H1 (cell line): ENCODE measurements around the gene RALGDS. TPM values are rescaled to one million over a fixed set of nuclear protein-coding genes. Genes with fewer than 3 reads are reported as not detected.

ENCODE experiments used
- CTCF ChIA-PET: fragments of 300-600 bp; sonication (Branson Sonifier 250); formaldehyde crosslinking; loops from one replicate; lab custom pipeline; 2021; ENCODE audit not compliant: partially characterized antibody; lab: Charles Lee
- POLR2A ChIA-PET: fragments of 300-600 bp; sonication (Branson Sonifier 250); formaldehyde crosslinking; loops from one replicate; lab custom pipeline; 2021; ENCODE audit warnings: inconsistent platforms; ENCODE audit not compliant: partially characterized antibody; lab: Charles Lee
- DNase-seq, 2 experiments: peaks; one replicate each; pipeline versions ENCODE4 v3.0.0 to v3.0.0-alpha.2; 2010 to 2022; ENCODE audit warnings: low spot score in 2 of 2, low read depth in 1 of 2, mixed read lengths in 1 of 2
- FAIRE-seq: peaks from 2 replicates; lab custom pipeline; 2011; peaks lifted over from hg19 to GRCh38; lab: Jason Lieb, UNC
- H2AFZ ChIP-seq: 2 replicates; pipeline ENCODE4 v1.8.1; 2012; ENCODE audit warnings: low read length, inconsistent platforms
- H2AK5ac ChIP-seq: 2 replicates; pipeline ENCODE4 v1.6.1; 2013; ENCODE audit warnings: low read depth, low read length
- H2BK120ac ChIP-seq: replicated peaks from 2 replicates; pipeline ENCODE3; 2013; ENCODE audit warnings: low read depth, low read length, inconsistent platforms
- H2BK12ac ChIP-seq: 2 replicates; pipeline ENCODE4 v1.6.1; 2013; ENCODE audit warnings: low read depth, low read length
- H2BK15ac ChIP-seq: 2 replicates; pipeline ENCODE4 v1.6.1; 2013; ENCODE audit warnings: low read length
- H2BK20ac ChIP-seq: 2 replicates; pipeline ENCODE4 v1.6.1; 2013; ENCODE audit warnings: low read length
- H2BK5ac ChIP-seq: 2 replicates; pipeline ENCODE4 v1.6.1; 2013; ENCODE audit warnings: low read depth, low read length
- H3K14ac ChIP-seq: 2 replicates; pipeline ENCODE4 v1.6.1; 2013; ENCODE audit warnings: inconsistent platforms; ENCODE audit not compliant: insufficient read length
- H3K18ac ChIP-seq: 2 replicates; pipeline ENCODE4 v1.6.1; 2013; ENCODE audit warnings: low read length; ENCODE audit errors: extremely low read depth
- H3K23ac ChIP-seq: 2 replicates; pipeline ENCODE4 v1.6.1; 2013; ENCODE audit warnings: inconsistent platforms; ENCODE audit not compliant: insufficient read length
- H3K23me2 ChIP-seq: 2 replicates; pipeline ENCODE4 v1.6.1; 2013; ENCODE audit warnings: low read depth, low read length
- H3K27ac ChIP-seq: 2 replicates; pipeline ENCODE4 v1.6.1; 2011; ENCODE audit warnings: low read depth, low read length, inconsistent platforms
- H3K27me3 ChIP-seq, 4 experiments: replicated peaks in 1 of 4; 1 replicate in 1 of 4; 2 replicates in 3 of 4; pipeline versions ENCODE4 v1.6.1 to v1.8.1; 2011 to 2013; ENCODE audit warnings: low read length in 3 of 4, mild to moderate bottlenecking in 3 of 4, inconsistent platforms in 2 of 4, mixed read lengths in 2 of 4, moderate library complexity in 1 of 4; ENCODE audit not compliant: control insufficient read depth in 3 of 4, insufficient read depth in 3 of 4; ENCODE audit errors: extremely low read depth in 1 of 4
- H3K36me3 ChIP-seq, 4 experiments: 2 replicates each; pipeline versions ENCODE4 v1.6.1 to v1.8.1; 2011 to 2013; ENCODE audit warnings: mild to moderate bottlenecking in 4 of 4, low read length in 3 of 4, moderate library complexity in 2 of 4, control low read depth in 1 of 4, inconsistent platforms in 1 of 4; ENCODE audit not compliant: insufficient read depth in 4 of 4, control insufficient read depth in 2 of 4
- H3K4ac ChIP-seq: replicated peaks from 2 replicates; pipeline ENCODE3; 2013; ENCODE audit warnings: low read length, low read depth, mixed read lengths, inconsistent platforms; ENCODE audit not compliant: insufficient read length
- H3K4me1 ChIP-seq, 4 experiments: replicated peaks in 1 of 4; 1 replicate in 1 of 4; 2 replicates in 3 of 4; pipeline versions ENCODE4 v1.6.1 to v1.8.1; 2011 to 2013; ENCODE audit warnings: low read length in 3 of 4, inconsistent platforms in 2 of 4, mixed read lengths in 1 of 4; ENCODE audit not compliant: insufficient read depth in 4 of 4, control insufficient read depth in 3 of 4
- H3K4me2 ChIP-seq, 2 experiments: 2 replicates each; pipeline versions ENCODE4 v1.6.1 to v1.8.1; 2011 to 2013; ENCODE audit warnings: low read depth in 2 of 2, low read length in 2 of 2, control low read depth in 1 of 2, inconsistent platforms in 1 of 2, mild to moderate bottlenecking in 1 of 2; ENCODE audit not compliant: insufficient read depth in 1 of 2
- H3K4me3 ChIP-seq, 4 experiments: fragments of 200-600, 300-600 bp in 1 of 4; sonication (generic), shearing (Covaris generic), sonication (Bioruptor Twin) in 1 of 4; 2 replicates each; pipeline versions ENCODE4 v1.5.1 to v1.8.1; 2011 to 2016; ENCODE audit warnings: low read length in 4 of 4, low read depth in 3 of 4, control low read depth in 2 of 4, inconsistent platforms in 2 of 4, mild to moderate bottlenecking in 2 of 4, mixed read lengths in 1 of 4, moderate library complexity in 1 of 4; ENCODE audit not compliant: insufficient read depth in 2 of 4; ENCODE audit errors: extremely low read depth in 1 of 4
- H3K56ac ChIP-seq: replicated peaks from 2 replicates; pipeline ENCODE3; 2013; ENCODE audit warnings: low read depth, mild to moderate bottlenecking, mixed read lengths, low read length, inconsistent platforms; ENCODE audit not compliant: insufficient read length
- H3K79me1 ChIP-seq: 2 replicates; pipeline ENCODE4 v1.6.1; 2013; ENCODE audit warnings: low read depth, low read length, control low read depth
- H3K79me2 ChIP-seq, 2 experiments: 2 replicates each; pipeline versions ENCODE4 v1.6.1 to v1.8.1; 2012 to 2013; ENCODE audit warnings: low read length in 2 of 2, mild to moderate bottlenecking in 2 of 2, inconsistent platforms in 1 of 2; ENCODE audit not compliant: insufficient read depth in 2 of 2, control insufficient read depth in 1 of 2
- H3K9ac ChIP-seq, 4 experiments: replicated peaks in 1 of 4; 1 replicate in 1 of 4; 2 replicates in 3 of 4; pipeline versions ENCODE4 v1.6.1 to v1.8.1; 2011 to 2013; ENCODE audit warnings: low read depth in 3 of 4, low read length in 3 of 4, control low read depth in 2 of 4, mild to moderate bottlenecking in 2 of 4, moderate library complexity in 2 of 4, inconsistent platforms in 1 of 4; ENCODE audit errors: extremely low read depth in 1 of 4
- H3K9me3 ChIP-seq, 2 experiments: 2 replicates each; pipeline versions ENCODE4 v1.6.1 to v1.8.1; 2012 to 2013; ENCODE audit warnings: mild to moderate bottlenecking in 2 of 2, moderate library complexity in 2 of 2, control low read depth in 1 of 2, inconsistent platforms in 1 of 2, low read depth in 1 of 2, low read length in 1 of 2, mixed read lengths in 1 of 2; ENCODE audit not compliant: insufficient read depth in 2 of 2
- H4K20me1 ChIP-seq, 2 experiments: replicated peaks in 1 of 2; 2 replicates each; pipeline versions ENCODE3 to v1.8.1; 2011 to 2013; ENCODE audit warnings: inconsistent platforms in 2 of 2, low read length in 2 of 2, mild to moderate bottlenecking in 1 of 2; ENCODE audit not compliant: insufficient read depth in 2 of 2, control insufficient read depth in 1 of 2
- H4K5ac ChIP-seq: 2 replicates; pipeline ENCODE4 v1.6.1; 2013; ENCODE audit warnings: low read length, low read depth, mixed read lengths, inconsistent platforms; ENCODE audit not compliant: insufficient read length
- H4K8ac ChIP-seq: 2 replicates; pipeline ENCODE4 v1.8.0; 2013; ENCODE audit warnings: mild to moderate bottlenecking, moderate library complexity, low read length, inconsistent platforms; ENCODE audit not compliant: insufficient read depth; ENCODE audit errors: extremely low read depth
- H4K91ac ChIP-seq: replicated peaks from 2 replicates; pipeline ENCODE3; 2013; ENCODE audit warnings: low read length, mixed read lengths, inconsistent platforms; ENCODE audit not compliant: insufficient read length
- ASH2L ChIP-seq: fragments of 200-600, 300-600 bp; sonication (generic); IDR thresholded peaks from one replicate; pipeline ENCODE4 v1.7.1; 2017; ENCODE audit warnings: low read length
- BRCA1 ChIP-seq: IDR thresholded peaks from 2 replicates; pipeline ENCODE4 v1.6.1; 2012; ENCODE audit warnings: low read depth, low read length, improper control_type of control experiment
- CBX8 ChIP-seq: fragments of 300-800, 300-1000 bp; sonication (generic); IDR thresholded peaks from 2 replicates; pipeline ENCODE4 v1.7.1; 2016; ENCODE audit warnings: low read depth, low read length, borderline replicate concordance
- POLR2A ChIP-seq, 2 experiments: IDR thresholded peaks; 1 replicate in 1 of 2; 2 replicates in 1 of 2; pipeline ENCODE4 v1.6.1; 2011; ENCODE audit warnings: low read depth in 2 of 2, low read length in 2 of 2, mild to moderate bottlenecking in 2 of 2; ENCODE audit errors: control extremely low read depth in 1 of 2
- SIX5 ChIP-seq: IDR thresholded peaks from 2 replicates; pipeline ENCODE4 v1.6.1; 2011; ENCODE audit warnings: mild to moderate bottlenecking, low read depth, low read length
- SP4 ChIP-seq: IDR thresholded peaks from 2 replicates; pipeline ENCODE4 v1.6.1; 2012; ENCODE audit warnings: low read length, inconsistent platforms
- SRF ChIP-seq: IDR thresholded peaks from 2 replicates; pipeline ENCODE4 v1.6.1; 2011; ENCODE audit warnings: mild to moderate bottlenecking, low read depth, low read length, moderate library complexity
- YY1 ChIP-seq: IDR thresholded peaks from 2 replicates; pipeline ENCODE4 v1.6.1; 2011; ENCODE audit warnings: low read depth, mild to moderate bottlenecking, low read length
- WGBS, 2 experiments: shearing (Covaris generic) in 1 of 2; methylation state at CpG; one replicate each; pipeline versions ENCODE4 v1.1.6 to v1.1.7; 2013 to 2015; ENCODE audit warnings: low lambda C conversion rate in 2 of 2, mixed read lengths in 2 of 2, inconsistent platforms in 1 of 2, low coverage in 1 of 2, missing lambda C conversion rate in 1 of 2; ENCODE audit not compliant: insufficient replicate concordance in 2 of 2, insufficient coverage in 1 of 2, insufficient read length in 1 of 2; ENCODE audit errors: extremely low coverage in 1 of 2, missing lambda C conversion rate in 1 of 2; 5-methylcytosine and 5-hydroxymethylcytosine counted together
- polyA plus RNA-seq, 7 experiments: library from polyadenylated mRNA; depleted of rRNA in 3 of 7; stranded (reverse) in 5 of 7; unstranded in 2 of 7; fragments of >200 nt in 5 of 7; fragments of 200-250 nt in 2 of 7; gene quantifications; 1 replicate in 5 of 7; 2 replicates in 1 of 7; 4 replicates in 1 of 7; pipeline versions ENCODE4 v1.2.1 to v1.2.3, GENCODE V29; 2011 to 2013; ENCODE audit warnings: missing spikeins in 2 of 7, mixed read lengths in 2 of 7
- total RNA-seq: library from RNA; stranded (reverse); fragmentation: NEBNext Ultra II Directional; extraction: Animal tissue kit (Norgen Biotek cat#: 25700); gene quantifications from 2 replicates; pipeline ENCODE4 v1.2.1, GENCODE V29; 2021
- TF ChIP-seq, protein P1 (sequence below): IDR thresholded peaks from 2 replicates; pipeline ENCODE4 v1.6.1; 2011; ENCODE audit warnings: low read depth, mild to moderate bottlenecking, low read length; ENCODE audit not compliant: insufficient read depth
- TF ChIP-seq, protein P2 (sequence below): IDR thresholded peaks from 2 replicates; pipeline ENCODE4 v1.6.1; 2011; ENCODE audit warnings: low read length, improper control_type of control experiment

RALGDS gene
- total and polyA plus RNA-seq, 2 of the 8 experiments (the other 6 are each of a cell fraction or from before 2014, with no cell fraction given): 14.5 to 25.5 TPM

DNA sequence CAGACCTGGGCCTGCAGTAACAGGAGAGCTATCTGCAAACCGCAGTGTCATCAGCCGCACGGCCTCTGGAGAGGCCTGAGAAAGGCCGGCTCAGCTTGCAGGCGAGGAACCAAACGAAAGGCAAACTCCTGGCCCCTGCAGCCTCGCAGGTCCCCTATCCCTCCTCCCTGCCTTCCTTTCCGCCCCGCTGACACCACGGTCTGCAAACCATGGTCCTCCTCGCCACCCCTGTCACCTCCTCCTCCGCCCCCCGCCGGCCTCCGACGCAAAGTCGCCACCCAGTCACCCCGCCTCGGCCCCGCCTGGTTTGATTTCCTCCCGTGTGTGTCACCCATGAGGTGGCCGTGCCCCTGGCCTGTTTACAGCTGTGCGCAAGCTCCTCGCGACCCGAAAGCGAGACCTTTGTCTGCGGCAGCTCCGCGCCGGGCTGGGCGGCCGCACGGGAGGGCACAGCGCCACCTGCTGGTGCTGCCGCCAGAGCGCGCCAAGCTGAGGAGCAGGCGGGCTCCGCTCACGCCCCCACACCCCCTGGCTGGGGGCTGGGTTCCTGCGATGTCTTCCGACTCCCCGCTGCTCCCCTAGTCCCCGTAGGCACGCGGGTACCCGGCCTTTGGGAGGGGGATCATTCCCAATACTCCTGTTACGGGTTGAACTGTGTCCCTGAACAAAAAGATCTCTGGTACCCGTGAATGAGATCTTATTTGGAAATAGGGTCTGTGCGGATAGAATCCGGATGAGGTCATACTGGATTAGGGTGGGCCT lies 23.3 kb upstream of the RALGDS start:
- Histone ChIP-seq H4K20me1 (peaks cover 20 to 38% of the 10 kb centered on the region in 2 experiments), H3K9ac (peak overlapping the region in 3 of 4 experiments; percentile 51 to 58 (median 57); a peak in 5 of 7 replicates)
- TF ChIP-seq BRCA1 (no peak), SP4 (0 out of 2 replicates have a peak, but pooled peaks have one; percentile 29), ASH2L (peak; percentile 54), SIX5 (no peak), CBX8 (no peak), POLR2A (IDR thresholded peaks at IDR 0.05; ENCODE audit: control extremely low read depth in 1 of 2, low read depth in 2 of 2, low read length in 2 of 2) (peak in 1 of 2 experiments; percentile 47; a peak in 1 of 3 replicates), SRF (no peak), YY1 (peak; percentile 38; the same call in 1 of the 2 replicates)
- TF ChIP-seq, protein P1, sequence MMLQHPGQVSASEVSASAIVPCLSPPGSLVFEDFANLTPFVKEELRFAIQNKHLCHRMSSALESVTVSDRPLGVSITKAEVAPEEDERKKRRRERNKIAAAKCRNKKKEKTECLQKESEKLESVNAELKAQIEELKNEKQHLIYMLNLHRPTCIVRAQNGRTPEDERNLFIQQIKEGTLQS: 0 out of 2 replicates have a peak, but pooled peaks have one; percentile 22
- TF ChIP-seq, protein P2, sequence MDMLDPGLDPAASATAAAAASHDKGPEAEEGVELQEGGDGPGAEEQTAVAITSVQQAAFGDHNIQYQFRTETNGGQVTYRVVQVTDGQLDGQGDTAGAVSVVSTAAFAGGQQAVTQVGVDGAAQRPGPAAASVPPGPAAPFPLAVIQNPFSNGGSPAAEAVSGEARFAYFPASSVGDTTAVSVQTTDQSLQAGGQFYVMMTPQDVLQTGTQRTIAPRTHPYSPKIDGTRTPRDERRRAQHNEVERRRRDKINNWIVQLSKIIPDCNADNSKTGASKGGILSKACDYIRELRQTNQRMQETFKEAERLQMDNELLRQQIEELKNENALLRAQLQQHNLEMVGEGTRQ: no peak

More for the DNA sequence above, 23.3 kb upstream of the RALGDS start:
- peaks cover 6% of the 10 kb centered on the region for H3K79me1 ChIP-seq
- H2AFZ ChIP-seq: no peak overlapping the region
- peaks cover 0 to 3% of the 10 kb centered on the region in 2 experiments; a peak in 1 of 4 replicates for H3K79me2 ChIP-seq
- peaks cover 8% of the 10 kb centered on the region for H3K23me2 ChIP-seq
- H3K18ac ChIP-seq: no peak overlapping the region; the same call in 1 of the 2 replicates
- H3K4me2 ChIP-seq: peak overlapping the region; percentile 0 to 77; a peak in 3 of 4 replicates
- no peak overlapping the region for H2BK20ac ChIP-seq
- H2BK12ac ChIP-seq: peak overlapping the region; percentile 27; the same call in 1 of the 2 replicates
- POLR2A ChIA-PET: interaction anchor here (0.9 to 1.3 kb wide), 5 partner anchors 9 to 121 kb away, joined by 3 to 6 read pairs (median 4); no protein-coding TSS in a partner anchor
- no peak overlapping the region for H2BK120ac ChIP-seq
- H3K9me3 ChIP-seq: no peaks in the 10 kb centered on the region
- no peak overlapping the region for H2AK5ac ChIP-seq
- H3K27ac ChIP-seq: peak overlapping the region; percentile 16; the same call in 1 of the 2 replicates
- no peaks in the 10 kb centered on the region for H3K36me3 ChIP-seq
- FAIRE-seq: no peak
- DNase-seq: peak in 1 of 2 experiments; percentile 94
- peak overlapping the region; percentile 88 for H4K91ac ChIP-seq
- H3K27me3 ChIP-seq: peaks cover 0 to 11% (median 0%) of the 10 kb centered on the region in 4 experiments; a peak in 2 of 7 replicates
- H3K4me3 ChIP-seq: peak overlapping the region; percentile 9 to 60 (median 47); a peak in 6 of 8 replicates
- no peak overlapping the region for H2BK15ac ChIP-seq
- CTCF ChIA-PET: interaction anchor here (0.5 to 11.7 kb wide), 24 partner anchors 9 to 341 kb away, joined by 3 to 337 read pairs (median 4); partner anchors contain the start of gene GTF3C5
- no peak overlapping the region for H3K14ac ChIP-seq
- H4K8ac ChIP-seq: peak overlapping the region; percentile 96
- H2BK5ac ChIP-seq: peak overlapping the region; percentile 49; the same call in 1 of the 2 replicates
- no peak overlapping the region for H3K23ac ChIP-seq
- WGBS, 2 experiments: 12% methylated on average over 45 of the region's 52 CpGs; no CpG with 5 or more reads in 1 of the 2 experiments
- H3K4ac ChIP-seq: peak overlapping the region; percentile 89
- no peak overlapping the region for H3K56ac ChIP-seq
- H4K5ac ChIP-seq: no peak overlapping the region
- peaks cover 0 to 21% (median 12%) of the 10 kb centered on the region in 4 experiments; a peak in 5 of 7 replicates for H3K4me1 ChIP-seq
